Renal pelvis (tissue), 4 donors: ENCODE data around the gene KLHL40. TPM values are rescaled to one million over a fixed set of nuclear protein-coding genes. Genes with fewer than 3 reads are reported as not detected.

Source experiments
- DNase-seq: peaks from one replicate; pipeline ENCODE4 v3.0.0-alpha.2; 2013
- polyA plus RNA-seq, 3 donors: library from polyadenylated mRNA; unstranded; fragments of 120-200 nt; gene quantifications; one replicate each; pipeline ENCODE4 v1.2.1, GENCODE V29; 2013; ENCODE audit not compliant: insufficient read length in 3 of 3

KLHL40 gene
- polyA plus RNA-seq, 3 donors: 0.07 TPM; not detected in 2

- DNase-seq: no peak
Measured at GRCh38 chr3:42656680-42657610, 28.4 kb upstream of the KLHL40 start.

DNA sequence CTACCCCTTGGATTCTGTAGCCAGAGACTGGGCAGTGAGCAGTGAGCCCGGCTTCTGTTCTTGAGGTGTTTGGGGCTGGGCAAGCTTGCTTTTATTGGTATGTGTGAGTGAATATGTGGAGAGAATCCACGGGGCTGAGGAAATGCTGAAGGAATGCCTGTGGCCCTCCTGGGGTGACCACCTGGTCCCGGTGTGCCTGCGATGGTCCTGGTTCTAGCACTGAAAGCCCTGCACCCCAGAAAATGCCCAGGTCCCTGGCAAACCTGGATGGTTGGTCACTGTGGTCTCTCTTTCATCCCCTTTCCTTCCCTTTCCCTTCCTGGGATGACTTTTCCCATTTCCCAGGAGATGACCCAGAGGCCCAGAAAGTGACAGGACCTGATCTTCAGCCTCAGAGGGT, 27.7 kb upstream of the KLHL40 start:
- no peak for DNase-seq

GRCh38 chr3:42658091-42658770, 27.1 kb upstream of the KLHL40 start:
- DNase-seq: no peak

GRCh38 chr3:42658771-42659390, 26.5 kb upstream of the KLHL40 start:
- no peak for DNase-seq

DNA sequence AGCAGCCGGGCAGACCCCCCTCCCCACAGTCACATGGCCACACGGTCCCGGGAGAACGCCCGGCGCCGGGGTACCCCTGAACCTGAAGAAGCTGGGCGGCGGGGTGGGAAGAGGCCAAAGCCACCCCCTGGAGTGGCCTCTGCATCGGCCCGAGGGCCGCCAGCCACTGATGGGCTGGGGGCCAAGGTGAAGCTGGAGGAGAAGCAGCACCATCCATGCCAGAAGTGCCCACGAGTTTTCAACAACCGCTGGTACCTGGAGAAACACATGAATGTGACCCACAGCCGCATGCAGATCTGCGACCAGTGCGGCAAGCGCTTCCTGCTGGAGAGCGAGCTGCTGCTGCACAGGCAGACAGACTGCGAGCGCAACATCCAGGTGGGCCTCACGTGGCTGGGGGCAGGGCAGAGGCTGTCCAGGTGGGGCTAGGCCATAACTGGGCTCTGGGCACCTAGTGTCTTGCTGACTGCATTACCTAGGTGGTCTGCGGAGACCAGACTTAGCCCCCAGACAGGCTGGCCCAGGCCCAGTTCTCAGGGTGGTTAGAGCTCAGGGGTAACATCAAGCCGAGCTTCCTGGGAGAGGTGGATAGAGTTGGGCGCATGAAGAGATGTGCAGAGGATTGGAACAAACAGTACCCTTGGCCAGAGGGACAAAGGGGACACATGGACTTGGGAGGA, 25.7 kb upstream of the KLHL40 start:
- no peak for DNase-seq

DNA sequence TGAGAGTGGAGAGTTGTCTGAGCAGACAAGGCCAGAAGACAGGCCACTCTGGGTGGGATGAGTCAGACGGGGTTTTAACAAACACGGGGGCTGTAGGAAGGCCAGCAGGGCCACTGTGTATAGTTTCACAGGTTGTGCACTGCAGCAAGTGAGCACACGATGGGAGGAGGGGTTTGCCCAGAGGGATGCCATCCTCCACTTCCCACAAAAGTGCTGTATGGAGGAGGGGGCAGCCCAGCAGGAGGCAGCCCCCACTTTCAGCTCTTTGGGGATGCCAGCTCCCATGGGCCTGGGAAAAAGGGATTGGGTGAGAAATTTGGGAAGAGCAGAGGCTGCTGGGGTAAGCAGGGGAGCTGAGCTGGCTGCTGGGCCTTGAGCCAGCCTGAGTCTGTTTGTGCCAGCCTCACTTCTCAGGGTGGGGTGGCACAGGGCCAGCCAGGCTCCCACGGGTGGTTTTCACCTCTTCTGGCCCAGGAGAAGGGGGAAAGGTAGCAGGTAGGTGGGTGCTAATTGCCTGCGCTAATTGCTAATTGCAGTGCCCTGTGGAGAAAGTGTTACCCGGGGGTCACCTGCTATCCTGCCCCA, 25.1 kb upstream of the KLHL40 start:
- DNase-seq: no peak

GRCh38 chr3:42660898-42661297, 24.4 kb upstream of the KLHL40 start:
- DNase-seq: no peak

- no peak for DNase-seq
Measured at GRCh38 chr3:42661593-42662022, 23.7 kb upstream of the KLHL40 start.

DNA sequence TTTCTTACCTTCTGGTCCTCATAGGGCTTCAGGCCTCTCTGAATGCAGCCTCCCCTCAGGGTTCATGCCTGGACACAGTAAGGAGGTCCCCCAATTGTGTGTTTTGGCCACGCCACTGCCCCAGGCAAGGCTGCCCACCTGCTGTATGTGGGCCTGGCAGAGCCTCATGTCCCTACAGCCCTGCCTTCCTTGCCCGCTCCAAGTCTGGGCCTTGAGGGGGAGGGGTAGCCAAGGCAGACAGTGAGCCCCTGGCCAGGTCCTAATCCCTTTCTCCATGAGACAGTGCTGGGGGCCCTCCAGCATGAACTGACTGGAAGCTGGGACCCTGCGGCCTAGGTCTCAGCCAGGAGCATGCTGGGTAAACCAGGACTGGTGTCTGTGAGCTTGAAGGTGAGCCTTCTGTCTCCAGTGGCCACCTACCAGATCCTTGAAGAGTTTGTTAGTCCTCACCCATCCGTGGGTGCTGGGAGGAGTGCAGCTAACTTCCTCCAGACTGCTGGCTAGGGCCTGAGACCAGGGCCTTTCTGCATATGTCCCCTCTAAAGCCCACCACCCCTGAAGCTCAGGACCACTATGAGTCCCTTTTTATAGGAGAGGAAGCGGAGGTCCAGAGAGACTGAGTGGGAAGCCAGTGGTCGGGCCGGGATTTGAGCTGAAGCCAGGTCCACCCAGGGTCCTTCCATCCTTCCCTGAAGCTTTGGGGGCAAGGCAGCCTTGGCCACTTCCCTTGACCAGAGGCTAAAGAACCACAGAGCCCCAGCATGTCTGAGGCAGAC, 23.1 kb upstream of the KLHL40 start:
- DNase-seq: no peak

DNA sequence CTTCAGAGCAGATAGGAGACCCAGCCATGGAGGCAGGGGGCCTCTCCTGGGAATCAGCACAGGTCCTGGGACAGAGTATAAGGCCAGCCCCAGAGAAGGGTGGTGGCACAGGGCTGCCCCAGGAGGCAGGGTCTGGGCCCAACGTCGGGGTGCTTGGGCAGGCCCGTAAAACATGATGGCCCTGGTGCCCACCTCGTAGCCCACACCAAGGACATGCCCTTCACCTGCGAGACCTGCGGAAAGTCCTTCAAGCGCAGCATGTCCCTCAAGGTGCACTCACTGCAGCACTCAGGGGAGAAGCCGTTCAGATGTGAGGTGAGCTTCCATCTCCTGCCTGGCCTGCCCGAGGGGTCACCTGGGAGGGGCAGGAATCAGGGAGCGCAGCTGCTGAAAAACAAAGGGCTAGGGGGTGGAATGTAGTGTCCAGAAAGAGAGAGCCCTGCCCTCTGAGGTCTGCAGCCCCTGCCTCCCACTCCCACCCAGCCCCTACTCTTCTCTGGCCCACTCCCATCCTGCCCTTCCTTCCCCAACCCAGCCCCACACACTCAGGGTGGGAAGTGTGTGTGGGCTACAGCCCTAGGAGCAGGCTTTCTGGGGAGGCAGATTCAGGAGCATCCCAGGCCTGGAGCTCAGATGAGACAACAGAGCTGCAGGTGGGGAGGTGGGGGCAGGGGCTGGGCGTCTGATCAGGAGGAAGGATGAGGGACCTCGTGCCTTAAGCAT, 22.4 kb upstream of the KLHL40 start:
- no peak for DNase-seq

DNA sequence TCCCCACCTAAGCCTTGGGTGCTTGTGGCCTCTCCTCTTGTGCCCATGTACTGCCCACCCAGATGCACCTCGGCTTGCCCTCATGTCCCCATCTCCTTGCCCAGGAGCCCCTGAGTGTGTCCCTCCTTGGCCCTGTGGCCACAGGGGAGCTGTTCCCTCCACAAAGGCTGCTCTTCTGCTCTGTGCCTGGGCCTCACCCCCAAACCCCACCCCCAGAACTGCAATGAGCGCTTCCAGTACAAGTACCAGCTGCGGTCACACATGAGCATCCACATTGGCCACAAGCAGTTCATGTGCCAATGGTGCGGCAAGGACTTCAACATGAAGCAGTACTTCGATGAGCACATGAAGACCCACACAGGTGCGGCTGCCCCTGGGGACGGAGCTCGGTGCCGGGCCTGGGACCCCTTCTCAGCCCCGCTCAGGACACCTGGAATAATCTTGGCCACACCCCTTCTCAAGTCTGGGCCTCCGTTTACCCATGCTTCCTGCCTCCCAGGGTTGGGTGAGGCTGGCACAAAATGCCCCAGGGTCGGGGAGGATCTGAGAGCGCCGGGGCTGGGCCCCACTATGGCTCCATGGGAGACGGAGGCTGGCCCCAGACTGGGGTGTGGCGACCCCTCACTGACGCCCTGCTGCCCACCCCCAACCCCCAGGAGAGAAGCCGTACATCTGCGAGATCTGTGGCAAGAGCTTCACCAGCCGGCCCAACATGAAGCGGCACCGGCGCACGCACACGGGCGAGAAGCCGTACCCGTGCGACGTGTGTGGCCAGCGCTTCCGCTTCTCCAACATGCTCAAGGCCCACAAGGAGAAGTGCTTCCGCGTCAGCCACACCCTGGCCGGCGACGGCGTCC, 21.5 kb upstream of the KLHL40 start:
- no peak for DNase-seq

GRCh38 chr3:42664438-42664803, 20.9 kb upstream of the KLHL40 start:
- DNase-seq: no peak

DNA sequence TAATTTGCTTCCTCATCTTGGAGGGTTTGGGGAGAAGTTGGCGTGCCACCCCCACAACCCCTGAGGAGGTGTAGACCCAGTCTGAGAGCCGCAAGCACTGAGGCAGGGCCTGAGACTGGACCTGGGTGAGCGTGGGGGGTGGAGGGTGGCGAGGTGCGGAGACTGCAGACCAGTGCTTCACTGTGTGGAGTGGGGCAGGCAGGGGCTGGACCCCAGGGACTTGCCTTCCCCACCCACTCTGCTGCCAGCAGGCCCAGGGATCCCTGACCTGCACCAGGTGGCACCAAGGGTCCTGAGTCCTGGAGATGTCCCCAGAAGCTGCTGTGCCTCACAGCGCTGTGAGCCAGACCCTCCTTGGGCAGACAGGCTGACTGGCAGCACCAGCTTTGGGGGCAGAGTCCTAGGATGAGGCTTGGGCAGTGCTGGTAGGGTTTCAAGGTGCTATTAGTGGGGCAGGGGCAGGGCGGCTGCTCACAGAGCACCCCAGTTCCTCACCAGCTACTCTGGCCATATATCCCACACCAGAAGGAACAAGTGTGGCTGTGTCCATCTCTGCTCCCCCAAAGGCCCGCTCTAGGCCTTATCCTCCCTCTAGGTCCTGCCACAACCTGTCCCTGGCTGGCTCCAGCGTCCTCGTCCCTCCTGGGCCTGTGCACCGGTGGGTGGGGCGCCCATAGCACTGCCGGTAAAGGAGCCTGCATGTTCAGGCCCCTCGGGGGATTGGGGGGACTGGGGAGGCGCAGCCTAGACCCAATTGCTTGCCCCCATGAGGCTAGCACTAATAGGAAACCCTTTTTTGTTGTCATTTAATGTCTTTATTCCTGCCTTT, 20.1 kb upstream of the KLHL40 start:
- no peak for DNase-seq

- no peak for DNase-seq
Measured at GRCh38 chr3:42666022-42666421, 19.3 kb upstream of the KLHL40 start.

GRCh38 chr3:42666577-42666998, 18.7 kb upstream of the KLHL40 start:
- DNase-seq: no peak

DNA sequence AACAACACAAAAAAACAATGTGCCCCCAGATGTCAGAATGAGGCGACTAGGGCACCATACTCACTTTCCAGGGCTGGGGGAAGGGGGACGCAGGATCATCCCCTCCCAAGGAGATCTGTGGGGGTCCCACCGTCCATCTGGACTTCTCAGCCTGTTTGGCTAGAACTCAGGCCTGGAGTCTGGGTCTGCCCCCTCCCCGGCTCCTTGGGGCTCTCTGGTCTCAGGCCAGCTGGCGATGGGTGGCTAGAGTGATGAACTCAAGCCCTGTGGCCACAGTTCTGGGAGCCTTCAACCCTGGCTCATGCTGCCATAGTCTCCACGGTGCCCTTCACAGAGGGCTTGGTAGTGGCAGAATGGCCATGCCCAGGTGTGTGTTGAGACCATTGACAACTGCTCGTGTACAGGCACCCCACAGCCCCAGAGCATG, 18.2 kb upstream of the KLHL40 start:
- DNase-seq: no peak

GRCh38 chr3:42667523-42668412, 17.6 kb upstream of the KLHL40 start:
- no peak for DNase-seq
